WTC11 (cell line): ENCODE measurements around the gene MNX1. TPM values are rescaled to one million over a fixed set of nuclear protein-coding genes. Genes with fewer than 3 reads are reported as not detected.

Source experiments
- ATAC-seq: fragments of 200-7000 bp; cut with Tn5 transposase; 2 replicates; pipeline ENCODE4 v1.10.0; 2021; ENCODE audit warnings: mild to moderate bottlenecking, moderate library complexity
- CTCF ChIA-PET: fragments of 300-600 bp; sonication (Branson Sonifier 250); formaldehyde crosslinking; loops from one replicate; lab custom pipeline; 2021; ENCODE audit warnings: antibody characterized with exemption; lab: Charles Lee
- POLR2A ChIA-PET: fragments of 350-600 bp; sonication (Branson Sonifier 250); formaldehyde crosslinking; loops from one replicate; lab custom pipeline; 2021; ENCODE audit warnings: antibody characterized with exemption; lab: Charles Lee
- DNase-seq: peaks from one replicate; pipeline ENCODE4 v3.0.0; 2021; ENCODE audit warnings: low spot score
- H3K27ac Mint-ChIP-seq: 2 replicates; pipeline ENCODE4 v1.8.0; 2021; ENCODE audit warnings: mixed read lengths
- H3K27me3 Mint-ChIP-seq: 2 replicates; pipeline ENCODE4 v1.8.0; 2021; ENCODE audit warnings: low read depth, mild to moderate bottlenecking, moderate library complexity, mixed read lengths
- H3K36me3 Mint-ChIP-seq: 2 replicates; pipeline ENCODE4 v1.8.0; 2021; ENCODE audit warnings: mixed read lengths
- H3K4me1 Mint-ChIP-seq: 2 replicates; pipeline ENCODE4 v1.8.0; 2022; ENCODE audit warnings: mixed read lengths
- H3K4me3 Mint-ChIP-seq: 2 replicates; pipeline ENCODE4 v1.8.0; 2021; ENCODE audit warnings: mild to moderate bottlenecking, moderate library complexity, mixed read lengths
- H3K9me3 Mint-ChIP-seq: 2 replicates; pipeline ENCODE4 v1.8.0; 2021; ENCODE audit warnings: mixed read lengths
- CBFB ChIP-seq: sonication (generic); formaldehyde crosslinking; IDR thresholded peaks from 2 replicates; pipeline ENCODE4 v1.8.1; 2022; ENCODE audit warnings: mild to moderate bottlenecking, low read depth, missing genetic modification reagents
- CREB1 ChIP-seq: sonication (generic); formaldehyde crosslinking; IDR thresholded peaks from 2 replicates; pipeline ENCODE4 v1.8.0; 2023; ENCODE audit warnings: mild to moderate bottlenecking, missing genetic modification reagents
- ESRRA ChIP-seq: sonication (generic); formaldehyde crosslinking; IDR thresholded peaks from 2 replicates; pipeline ENCODE4 v1.8.1; 2022; ENCODE audit warnings: mild to moderate bottlenecking, missing genetic modification reagents, borderline replicate concordance
- ETV6 ChIP-seq: sonication (generic); formaldehyde crosslinking; IDR thresholded peaks from 2 replicates; pipeline ENCODE4 v1.8.1; 2022; ENCODE audit warnings: mild to moderate bottlenecking, missing genetic modification reagents
- FOXP1 ChIP-seq: sonication (generic); formaldehyde crosslinking; IDR thresholded peaks from 2 replicates; pipeline ENCODE4 v1.8.0; 2022; ENCODE audit warnings: missing genetic modification reagents, mild to moderate bottlenecking, moderate library complexity, borderline replicate concordance
- GABPB1 ChIP-seq: sonication (generic); formaldehyde crosslinking; IDR thresholded peaks from 2 replicates; pipeline ENCODE4 v1.8.1; 2023; ENCODE audit warnings: mild to moderate bottlenecking, missing genetic modification reagents
- GTF2I ChIP-seq: fragments of 250-450 bp; sonication (Bioruptor Pico); conservative IDR thresholded peaks from 2 replicates; pipeline ENCODE4 v1.4.0; 2021; ENCODE audit warnings: mild to moderate bottlenecking
- SP1 ChIP-seq: sonication (generic); formaldehyde crosslinking; conservative IDR thresholded peaks from 2 replicates; pipeline ENCODE4 v1.8.1; 2022; ENCODE audit warnings: missing genetic modification reagents
- ZBTB21 ChIP-seq: sonication (generic); formaldehyde crosslinking; IDR thresholded peaks from 2 replicates; pipeline ENCODE4 v1.8.1; 2023; ENCODE audit warnings: mild to moderate bottlenecking, missing genetic modification reagents, borderline replicate concordance
- ZMAT4 ChIP-seq: fragments of 250-450 bp; sonication (Bioruptor Pico); IDR thresholded peaks from 2 replicates; pipeline ENCODE4 v1.9.0; 2021; ENCODE audit warnings: mild to moderate bottlenecking
- ZNF423 ChIP-seq: fragments of 250-450 bp; sonication (Bioruptor Pico); IDR thresholded peaks from 2 replicates; pipeline ENCODE4 v2.1.2; 2022; ENCODE audit warnings: mild to moderate bottlenecking, moderate library complexity
- total RNA-seq: library from RNA; stranded (reverse); gene quantifications from 3 replicates; pipeline ENCODE4 v1.2.3, GENCODE V29; 2021
- TF ChIP-seq, protein P1 (sequence below): fragments of 200-600 bp; IDR thresholded peaks from 2 replicates; pipeline ENCODE4 v1.8.0; 2022; ENCODE audit warnings: antibody characterized with exemption
- TF ChIP-seq, protein P2 (sequence below): sonication (generic); formaldehyde crosslinking; IDR thresholded peaks from 2 replicates; pipeline ENCODE4 v1.8.1; 2022; ENCODE audit warnings: mild to moderate bottlenecking, moderate library complexity, missing genetic modification reagents
- TF ChIP-seq, protein P3 (sequence below): sonication (generic); formaldehyde crosslinking; IDR thresholded peaks from 2 replicates; pipeline ENCODE4 v1.8.1; 2023; ENCODE audit warnings: mild to moderate bottlenecking, missing genetic modification reagents, moderate library complexity
- TF ChIP-seq, protein P4 (sequence below): sonication (generic); formaldehyde crosslinking; IDR thresholded peaks from 2 replicates; pipeline ENCODE4 v1.8.0; 2022; ENCODE audit warnings: mild to moderate bottlenecking, missing genetic modification reagents

MNX1 gene
- total RNA-seq, 1 experiment from 2014 or later = 0.46 TPM

GRCh38 chr7:157043745-157044144 is 33.3 kb upstream of the MNX1 start (continued):
- TF ChIP-seq, protein P1, sequence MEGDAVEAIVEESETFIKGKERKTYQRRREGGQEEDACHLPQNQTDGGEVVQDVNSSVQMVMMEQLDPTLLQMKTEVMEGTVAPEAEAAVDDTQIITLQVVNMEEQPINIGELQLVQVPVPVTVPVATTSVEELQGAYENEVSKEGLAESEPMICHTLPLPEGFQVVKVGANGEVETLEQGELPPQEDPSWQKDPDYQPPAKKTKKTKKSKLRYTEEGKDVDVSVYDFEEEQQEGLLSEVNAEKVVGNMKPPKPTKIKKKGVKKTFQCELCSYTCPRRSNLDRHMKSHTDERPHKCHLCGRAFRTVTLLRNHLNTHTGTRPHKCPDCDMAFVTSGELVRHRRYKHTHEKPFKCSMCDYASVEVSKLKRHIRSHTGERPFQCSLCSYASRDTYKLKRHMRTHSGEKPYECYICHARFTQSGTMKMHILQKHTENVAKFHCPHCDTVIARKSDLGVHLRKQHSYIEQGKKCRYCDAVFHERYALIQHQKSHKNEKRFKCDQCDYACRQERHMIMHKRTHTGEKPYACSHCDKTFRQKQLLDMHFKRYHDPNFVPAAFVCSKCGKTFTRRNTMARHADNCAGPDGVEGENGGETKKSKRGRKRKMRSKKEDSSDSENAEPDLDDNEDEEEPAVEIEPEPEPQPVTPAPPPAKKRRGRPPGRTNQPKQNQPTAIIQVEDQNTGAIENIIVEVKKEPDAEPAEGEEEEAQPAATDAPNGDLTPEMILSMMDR = no peak
- TF ChIP-seq ZBTB21 (CRISPR knock-in tag) = no peak
- TF ChIP-seq, protein P2, sequence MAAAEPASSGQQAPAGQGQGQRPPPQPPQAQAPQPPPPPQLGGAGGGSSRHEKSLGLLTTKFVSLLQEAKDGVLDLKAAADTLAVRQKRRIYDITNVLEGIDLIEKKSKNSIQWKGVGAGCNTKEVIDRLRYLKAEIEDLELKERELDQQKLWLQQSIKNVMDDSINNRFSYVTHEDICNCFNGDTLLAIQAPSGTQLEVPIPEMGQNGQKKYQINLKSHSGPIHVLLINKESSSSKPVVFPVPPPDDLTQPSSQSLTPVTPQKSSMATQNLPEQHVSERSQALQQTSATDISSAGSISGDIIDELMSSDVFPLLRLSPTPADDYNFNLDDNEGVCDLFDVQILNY (CRISPR knock-in tag) = no peak
- TF ChIP-seq SP1 (CRISPR knock-in tag) = no peak
- no peak for TF ChIP-seq CREB1 (CRISPR knock-in tag)
- TF ChIP-seq GTF2I (CRISPR knock-in tag) = no peak
- no peak for TF ChIP-seq ZNF423 (CRISPR knock-in tag)
- no peak for TF ChIP-seq ZMAT4 (CRISPR knock-in tag)
- no peak for TF ChIP-seq ETV6
- TF ChIP-seq CBFB (CRISPR knock-in tag) = no peak

DNA sequence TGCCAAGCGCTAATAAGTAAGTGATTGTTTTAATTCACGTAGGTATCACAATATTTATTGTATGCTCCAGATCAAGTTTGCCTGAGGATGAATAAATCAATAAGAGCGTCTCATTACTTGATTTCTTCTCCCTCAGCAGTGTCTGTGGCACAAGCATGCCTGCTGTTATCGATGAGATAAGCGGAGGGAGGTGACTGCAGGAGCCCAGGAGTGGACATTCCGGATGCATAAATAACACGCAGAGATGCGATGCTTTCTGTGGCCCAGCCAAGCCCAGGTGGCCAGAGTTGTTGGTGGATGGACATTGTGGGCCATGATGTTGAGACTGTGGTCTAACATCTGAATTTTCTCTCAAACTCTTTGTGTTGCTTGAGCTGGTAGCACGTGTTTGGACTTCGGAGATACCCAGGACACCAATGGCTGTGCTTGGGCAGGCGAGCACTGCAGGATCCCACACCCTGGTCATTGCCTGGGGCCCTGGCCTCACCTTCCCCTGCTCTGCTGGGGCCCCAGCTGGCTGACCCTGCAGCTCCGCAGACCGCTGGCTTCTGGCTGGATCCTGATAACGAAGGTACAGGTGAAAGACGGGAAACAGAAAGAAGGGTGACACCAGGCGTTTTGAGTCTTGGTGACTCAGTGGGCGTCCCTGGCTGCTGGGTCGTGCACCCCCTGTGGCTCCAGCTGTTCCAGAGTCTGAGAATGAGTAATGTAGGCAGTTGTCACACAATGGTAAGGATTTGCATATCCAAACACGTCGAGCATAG is 31.2 kb upstream of the MNX1 start:
- DNase-seq (no peak), ATAC-seq (no peak)
- Mint-ChIP-seq H3K4me1 (peaks cover 7% of the 10 kb centered on the region), H3K4me3 (no peak overlapping the region), H3K9me3 (peaks cover 4% of the 10 kb centered on the region), H3K36me3 (no peaks in the 10 kb centered on the region), H3K27me3 (no peaks in the 10 kb centered on the region; the same call in 1 of the 2 replicates), H3K27ac (no peak overlapping the region)
- CTCF ChIA-PET = interaction anchor here (0.9 kb wide), 1 partner anchor 14 kb away, joined by 3 read pairs; no protein-coding TSS in a partner anchor
- TF ChIP-seq FOXP1 (CRISPR knock-in tag) (0 out of 2 replicates have a peak, but pooled peaks have one; percentile 25), ESRRA (no peak)
- TF ChIP-seq, protein P3, sequence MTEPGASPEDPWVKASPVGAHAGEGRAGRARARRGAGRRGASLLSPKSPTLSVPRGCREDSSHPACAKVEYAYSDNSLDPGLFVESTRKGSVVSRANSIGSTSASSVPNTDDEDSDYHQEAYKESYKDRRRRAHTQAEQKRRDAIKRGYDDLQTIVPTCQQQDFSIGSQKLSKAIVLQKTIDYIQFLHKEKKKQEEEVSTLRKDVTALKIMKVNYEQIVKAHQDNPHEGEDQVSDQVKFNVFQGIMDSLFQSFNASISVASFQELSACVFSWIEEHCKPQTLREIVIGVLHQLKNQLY (CRISPR knock-in tag) = no peak
- POLR2A ChIA-PET = no interaction called here

GRCh38 chr7:157041004-157041403 is 30.5 kb upstream of the MNX1 start:
- DNase-seq (no peak), ATAC-seq (peak; percentile 16; the same call in 1 of the 2 replicates)
- Mint-ChIP-seq H3K27ac (no peak overlapping the region), H3K4me1 (peaks cover 7% of the 10 kb centered on the region), H3K27me3 (no peaks in the 10 kb centered on the region; the same call in 1 of the 2 replicates), H3K36me3 (no peaks in the 10 kb centered on the region), H3K4me3 (no peak overlapping the region), H3K9me3 (peaks cover 11% of the 10 kb centered on the region)
- ChIA-PET POLR2A (no interaction called here), CTCF (interaction anchor here (0.9 kb wide), 1 partner anchor 14 kb away, joined by 3 read pairs; no protein-coding TSS in a partner anchor)
- TF ChIP-seq, protein P4, sequence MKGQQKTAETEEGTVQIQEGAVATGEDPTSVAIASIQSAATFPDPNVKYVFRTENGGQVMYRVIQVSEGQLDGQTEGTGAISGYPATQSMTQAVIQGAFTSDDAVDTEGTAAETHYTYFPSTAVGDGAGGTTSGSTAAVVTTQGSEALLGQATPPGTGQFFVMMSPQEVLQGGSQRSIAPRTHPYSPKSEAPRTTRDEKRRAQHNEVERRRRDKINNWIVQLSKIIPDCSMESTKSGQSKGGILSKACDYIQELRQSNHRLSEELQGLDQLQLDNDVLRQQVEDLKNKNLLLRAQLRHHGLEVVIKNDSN (CRISPR knock-in tag) = peak; percentile 20; the same call in 1 of the 2 replicates
- TF ChIP-seq GABPB1 (CRISPR knock-in tag) (peak; percentile 90), ZMAT4 (CRISPR knock-in tag) (no peak)
